GM06990 (cell line): ENCODE measurements around the gene RPA3.
A peak's percentile ranks its signal among the peaks of the same experiment; 100 is the strongest.

Experiments
- DNase-seq: peaks from one replicate; pipeline ENCODE4 v3.0.0-alpha.2; 2011; ENCODE audit not compliant: insufficient read length; ENCODE audit errors: extremely low read depth
- H3K27me3 ChIP-seq: replicated peaks from 2 replicates; pipeline ENCODE4 v1.6.0; 2011; ENCODE audit warnings: low read length; ENCODE audit not compliant: control insufficient read depth, insufficient read depth
- H3K36me3 ChIP-seq: 2 replicates; pipeline ENCODE4 v1.5.1; 2011; ENCODE audit warnings: low read length; ENCODE audit not compliant: control insufficient read depth, insufficient read depth
- H3K4me3 ChIP-seq: replicated peaks from 2 replicates; pipeline ENCODE4 v1.5.1; 2011; ENCODE audit warnings: low read depth, mild to moderate bottlenecking, control low read depth, low read length
- TF ChIP-seq, protein P1 (sequence below): IDR thresholded peaks from 2 replicates; pipeline ENCODE4 v1.5.1; 2011; ENCODE audit warnings: low read length, control low read depth, mild to moderate bottlenecking, inconsistent platforms; ENCODE audit not compliant: insufficient read depth, poor library complexity, severe bottlenecking

Gene RPA3

DNA sequence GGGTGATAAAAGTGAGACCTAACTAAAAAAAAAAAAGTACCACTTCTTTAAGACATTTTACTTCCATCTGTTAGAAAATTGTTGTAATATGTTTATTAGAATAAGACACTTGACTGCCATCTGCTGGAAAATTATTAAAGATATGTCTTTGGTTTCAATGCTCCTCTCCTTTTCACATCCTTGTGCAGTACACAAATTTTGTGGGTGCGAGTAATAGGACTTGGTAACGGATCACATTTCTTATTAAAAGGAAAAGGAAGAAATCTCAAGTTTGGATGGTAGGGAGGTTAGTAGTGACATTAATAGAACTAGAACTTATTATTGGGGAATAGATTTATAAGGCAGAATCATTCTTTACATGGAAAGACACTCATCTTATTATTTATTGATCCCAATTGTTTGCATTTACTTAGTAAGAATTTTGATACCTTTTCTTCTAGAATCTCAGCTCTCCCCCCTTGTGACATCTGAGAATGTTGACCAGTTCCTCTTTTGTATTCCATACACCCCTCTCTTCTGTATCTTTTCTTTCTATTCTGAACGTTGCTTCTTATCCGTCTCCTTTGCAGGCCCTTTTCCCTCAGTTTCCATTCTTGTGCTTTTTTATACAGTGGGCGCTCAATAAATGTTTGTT is 43.0 kb upstream of the RPA3 start:
- Histone ChIP-seq H3K27me3 (no peaks in the 10 kb centered on the region), H3K4me3 (peak overlapping the region; percentile 55), H3K36me3 (no peaks in the 10 kb centered on the region)
- TF ChIP-seq, protein P1, sequence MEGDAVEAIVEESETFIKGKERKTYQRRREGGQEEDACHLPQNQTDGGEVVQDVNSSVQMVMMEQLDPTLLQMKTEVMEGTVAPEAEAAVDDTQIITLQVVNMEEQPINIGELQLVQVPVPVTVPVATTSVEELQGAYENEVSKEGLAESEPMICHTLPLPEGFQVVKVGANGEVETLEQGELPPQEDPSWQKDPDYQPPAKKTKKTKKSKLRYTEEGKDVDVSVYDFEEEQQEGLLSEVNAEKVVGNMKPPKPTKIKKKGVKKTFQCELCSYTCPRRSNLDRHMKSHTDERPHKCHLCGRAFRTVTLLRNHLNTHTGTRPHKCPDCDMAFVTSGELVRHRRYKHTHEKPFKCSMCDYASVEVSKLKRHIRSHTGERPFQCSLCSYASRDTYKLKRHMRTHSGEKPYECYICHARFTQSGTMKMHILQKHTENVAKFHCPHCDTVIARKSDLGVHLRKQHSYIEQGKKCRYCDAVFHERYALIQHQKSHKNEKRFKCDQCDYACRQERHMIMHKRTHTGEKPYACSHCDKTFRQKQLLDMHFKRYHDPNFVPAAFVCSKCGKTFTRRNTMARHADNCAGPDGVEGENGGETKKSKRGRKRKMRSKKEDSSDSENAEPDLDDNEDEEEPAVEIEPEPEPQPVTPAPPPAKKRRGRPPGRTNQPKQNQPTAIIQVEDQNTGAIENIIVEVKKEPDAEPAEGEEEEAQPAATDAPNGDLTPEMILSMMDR: peak; percentile 11
- DNase-seq: no peak

GRCh38 chr7:7757576-7757975 is 39.2 kb upstream of the RPA3 start:
- Histone ChIP-seq H3K36me3 (no peaks in the 10 kb centered on the region), H3K4me3 (no peak overlapping the region), H3K27me3 (no peaks in the 10 kb centered on the region)
- TF ChIP-seq, protein P1: no peak
- no peak for DNase-seq

DNA sequence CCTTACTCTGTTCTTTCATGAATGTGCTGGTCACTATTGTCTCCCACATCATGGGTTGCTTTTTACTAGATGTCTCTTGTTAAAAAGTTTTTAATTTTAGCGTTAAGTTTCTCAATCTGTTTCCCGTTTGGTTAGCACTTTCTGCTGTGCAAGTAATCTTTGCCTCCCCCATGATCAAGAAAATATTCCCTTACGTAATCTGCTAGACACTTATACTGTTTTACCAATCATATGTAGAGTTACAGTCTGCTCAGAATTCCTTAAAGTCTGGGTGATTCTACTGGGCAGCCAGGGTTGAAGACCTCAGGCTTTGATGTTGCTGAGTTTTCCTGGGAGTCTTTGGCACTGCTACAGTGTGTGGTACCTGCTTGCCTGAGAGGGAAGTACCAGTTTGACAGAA is 38.2 kb upstream of the RPA3 start:
- no peak for DNase-seq
- H3K4me3 ChIP-seq: no peak overlapping the region
- TF ChIP-seq, protein P1: no peak

DNA sequence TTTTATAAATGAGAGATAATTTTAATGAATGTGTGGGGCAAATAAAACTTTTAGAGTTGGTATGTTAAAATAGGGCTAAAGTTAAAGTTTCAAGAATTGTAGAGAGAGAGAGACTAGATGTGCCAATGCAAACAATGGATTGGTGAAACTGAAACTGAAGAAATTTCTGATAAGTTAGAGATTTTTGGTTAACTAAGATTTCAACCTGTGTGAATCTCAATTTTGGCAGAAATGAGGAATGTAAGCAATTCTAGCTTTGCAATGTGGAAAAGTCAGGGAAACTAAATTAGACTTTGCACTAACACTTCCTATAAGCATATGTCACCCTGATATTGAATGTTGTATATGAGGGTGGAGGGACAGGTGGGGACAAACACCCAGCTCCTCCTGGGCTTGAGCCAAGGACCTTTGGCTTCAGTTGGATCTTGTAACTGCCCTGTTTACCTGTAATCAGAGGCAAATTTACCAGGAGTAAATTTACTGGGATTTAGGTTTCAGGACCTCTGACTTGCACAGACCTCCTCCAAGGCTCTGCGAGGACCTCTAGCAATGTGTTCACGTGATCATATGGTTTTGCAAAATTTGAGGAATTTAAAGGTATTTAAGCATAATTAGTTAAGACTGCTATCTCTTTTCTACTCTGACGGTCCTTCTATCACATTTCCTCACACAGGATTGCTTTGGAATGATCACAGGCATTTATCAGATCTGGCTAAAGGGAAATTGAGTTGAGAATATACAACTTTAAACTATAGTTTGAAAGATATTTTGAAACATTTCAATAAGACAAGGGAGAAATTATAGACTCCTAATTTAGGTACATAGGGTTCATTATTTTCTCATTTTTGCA is 33.1 kb upstream of the RPA3 start:
- no peaks in the 10 kb centered on the region for H3K36me3 ChIP-seq
- no peak for DNase-seq
- no peak overlapping the region for H3K4me3 ChIP-seq
- no peaks in the 10 kb centered on the region for H3K27me3 ChIP-seq
- TF ChIP-seq, protein P1: no peak

More for the DNA sequence above, 38.2 kb upstream of the RPA3 start:
- Histone ChIP-seq H3K36me3 (no peaks in the 10 kb centered on the region), H3K27me3 (no peaks in the 10 kb centered on the region)

DNA sequence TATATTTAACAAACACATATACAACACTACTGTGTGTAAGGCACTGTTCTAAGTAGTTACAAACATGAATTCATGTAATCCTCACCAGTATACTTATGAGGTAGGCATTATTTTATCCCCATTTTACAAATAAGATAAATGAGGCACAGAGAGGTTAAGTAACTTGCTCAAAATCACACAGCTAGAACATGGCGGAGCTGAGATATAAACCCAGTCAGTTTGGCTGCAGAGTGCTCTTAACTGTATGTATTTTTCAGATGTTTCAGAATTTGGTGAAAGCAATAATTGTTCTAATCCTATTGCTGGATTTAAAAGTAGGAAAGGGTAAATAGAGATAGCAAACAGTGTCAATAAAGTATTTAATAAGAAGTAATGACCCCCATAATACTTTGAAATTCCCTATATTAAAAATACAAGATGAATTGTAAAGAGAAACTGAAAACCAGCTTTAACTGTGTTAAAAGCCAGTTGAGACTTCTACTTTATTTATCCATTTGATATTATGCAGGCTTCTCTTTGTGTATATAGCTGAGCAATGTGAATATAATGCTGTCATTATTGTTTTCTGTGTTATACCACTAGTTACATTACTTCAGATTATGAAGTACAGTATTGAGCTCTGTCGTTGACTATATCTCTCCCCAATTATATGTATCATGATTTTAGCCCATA is 32.3 kb upstream of the RPA3 start:
- TF ChIP-seq, protein P1: no peak
- no peaks in the 10 kb centered on the region for H3K36me3 ChIP-seq
- H3K4me3 ChIP-seq: no peak overlapping the region
- no peak for DNase-seq
- no peaks in the 10 kb centered on the region for H3K27me3 ChIP-seq
